ENCODE measurements around the gene ADAM8.

ADAM8 gene

GRCh38 chr10:133293810-133294119 is 17.1 kb upstream of the ADAM8 start:
- DNase-seq (ENCODE audit: low read depth) = no peak
- TF ChIP-seq, protein P1, sequence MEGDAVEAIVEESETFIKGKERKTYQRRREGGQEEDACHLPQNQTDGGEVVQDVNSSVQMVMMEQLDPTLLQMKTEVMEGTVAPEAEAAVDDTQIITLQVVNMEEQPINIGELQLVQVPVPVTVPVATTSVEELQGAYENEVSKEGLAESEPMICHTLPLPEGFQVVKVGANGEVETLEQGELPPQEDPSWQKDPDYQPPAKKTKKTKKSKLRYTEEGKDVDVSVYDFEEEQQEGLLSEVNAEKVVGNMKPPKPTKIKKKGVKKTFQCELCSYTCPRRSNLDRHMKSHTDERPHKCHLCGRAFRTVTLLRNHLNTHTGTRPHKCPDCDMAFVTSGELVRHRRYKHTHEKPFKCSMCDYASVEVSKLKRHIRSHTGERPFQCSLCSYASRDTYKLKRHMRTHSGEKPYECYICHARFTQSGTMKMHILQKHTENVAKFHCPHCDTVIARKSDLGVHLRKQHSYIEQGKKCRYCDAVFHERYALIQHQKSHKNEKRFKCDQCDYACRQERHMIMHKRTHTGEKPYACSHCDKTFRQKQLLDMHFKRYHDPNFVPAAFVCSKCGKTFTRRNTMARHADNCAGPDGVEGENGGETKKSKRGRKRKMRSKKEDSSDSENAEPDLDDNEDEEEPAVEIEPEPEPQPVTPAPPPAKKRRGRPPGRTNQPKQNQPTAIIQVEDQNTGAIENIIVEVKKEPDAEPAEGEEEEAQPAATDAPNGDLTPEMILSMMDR (conservative IDR thresholded peaks at IDR 0.05; ENCODE audit: control insufficient read depth, insufficient read depth, low read depth, low read length) = no peak
- H3K4me3 ChIP-seq (ENCODE audit: control insufficient read depth, low read depth, low read length) = no peak overlapping the region

- peak; percentile 89 for DNase-seq (ENCODE audit: low read depth)
- H3K4me3 ChIP-seq (ENCODE audit: control insufficient read depth, low read depth, low read length) = no peak overlapping the region
- TF ChIP-seq, protein P1 (conservative IDR thresholded peaks at IDR 0.05; ENCODE audit: control insufficient read depth, insufficient read depth, low read depth, low read length) = no peak
These were observed 16.5 kb upstream of the ADAM8 start for GRCh38 chr10:133292919-133293809.

DNA sequence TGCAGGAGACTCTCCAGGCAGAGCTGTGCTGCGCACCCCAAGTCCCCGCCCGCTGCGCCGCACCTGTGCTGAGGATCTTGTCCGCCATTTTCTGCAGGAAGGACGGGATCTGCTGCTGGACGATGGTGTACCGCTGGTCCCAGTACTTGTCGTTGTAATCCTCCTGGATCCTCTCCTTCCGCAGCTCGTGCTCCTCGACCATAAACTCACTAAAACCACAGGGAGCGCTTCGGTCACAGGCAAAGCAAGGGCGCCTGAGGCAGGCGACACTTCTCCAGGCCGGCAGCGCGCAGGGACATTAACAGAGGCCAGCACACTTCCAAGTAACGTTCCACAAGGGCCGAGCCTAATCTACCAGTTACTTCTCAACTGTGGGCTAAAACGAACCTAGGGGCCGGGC is 13.1 kb upstream of the ADAM8 start:
- DNase-seq (ENCODE audit: low read depth) = no peak
- TF ChIP-seq, protein P1 (conservative IDR thresholded peaks at IDR 0.05; ENCODE audit: control insufficient read depth, insufficient read depth, low read depth, low read length) = no peak
- H3K4me3 ChIP-seq (ENCODE audit: control insufficient read depth, low read depth, low read length) = no peak overlapping the region

DNA sequence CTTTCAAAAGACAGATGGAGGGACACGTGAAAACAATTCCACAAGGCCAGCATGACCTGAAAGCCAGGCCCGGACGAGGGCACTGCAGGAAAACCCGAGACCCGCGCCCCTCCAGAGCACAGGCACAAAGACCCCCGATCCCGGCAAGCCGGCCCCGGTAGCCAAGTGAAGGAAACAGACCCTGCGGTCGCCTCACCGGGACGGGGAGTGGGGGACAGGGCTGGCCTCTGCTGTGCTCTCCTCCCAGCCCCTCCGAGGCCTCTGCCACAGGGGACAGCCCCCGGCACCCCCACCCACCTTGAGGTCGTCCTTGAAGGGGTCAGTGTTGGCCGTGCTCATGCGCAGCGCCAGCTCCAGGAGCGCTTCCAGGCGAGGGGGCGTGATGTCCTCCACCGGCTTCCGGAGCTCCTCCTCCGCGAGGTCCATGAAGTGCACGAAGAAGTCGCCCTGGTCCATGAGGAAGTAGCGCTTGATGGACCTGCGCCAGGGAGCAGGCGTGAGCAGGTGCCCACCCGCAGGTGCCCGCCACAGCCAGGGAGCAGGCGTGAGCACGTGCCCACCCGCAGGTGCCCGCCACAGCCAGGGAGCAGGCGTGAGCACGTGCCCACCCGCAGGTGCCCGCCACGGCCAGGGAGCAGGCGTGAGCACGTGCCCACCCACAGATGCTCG is 11.3 kb upstream of the ADAM8 start:
- H3K4me3 ChIP-seq (ENCODE audit: control insufficient read depth, low read depth, low read length) = no peak overlapping the region
- TF ChIP-seq, protein P1 (conservative IDR thresholded peaks at IDR 0.05; ENCODE audit: control insufficient read depth, insufficient read depth, low read depth, low read length) = no peak
- no peak for DNase-seq (ENCODE audit: low read depth)

DNA sequence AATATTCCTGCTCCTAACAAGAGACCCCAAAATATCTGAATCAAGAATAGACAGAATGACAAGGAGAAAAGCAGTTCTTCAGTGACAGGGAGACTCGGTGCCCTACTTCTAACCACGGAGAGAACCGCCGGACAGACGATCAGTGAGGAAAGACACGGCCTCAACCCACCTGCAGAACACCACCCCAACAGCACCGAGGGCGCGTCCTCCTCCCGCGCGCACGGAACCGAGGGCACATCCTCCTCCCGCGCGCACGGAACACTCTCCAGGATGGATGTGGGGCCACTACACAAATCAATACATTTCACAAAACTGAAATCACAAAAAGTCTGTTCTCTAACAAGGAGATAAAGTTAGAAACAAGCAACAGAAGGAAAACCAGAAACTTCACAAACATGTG is 9.7 kb upstream of the ADAM8 start:
- TF ChIP-seq, protein P1 (conservative IDR thresholded peaks at IDR 0.05; ENCODE audit: control insufficient read depth, insufficient read depth, low read depth, low read length) = no peak
- DNase-seq (ENCODE audit: low read depth) = no peak
- H3K4me3 ChIP-seq (ENCODE audit: control insufficient read depth, low read depth, low read length) = no peak overlapping the region

DNA sequence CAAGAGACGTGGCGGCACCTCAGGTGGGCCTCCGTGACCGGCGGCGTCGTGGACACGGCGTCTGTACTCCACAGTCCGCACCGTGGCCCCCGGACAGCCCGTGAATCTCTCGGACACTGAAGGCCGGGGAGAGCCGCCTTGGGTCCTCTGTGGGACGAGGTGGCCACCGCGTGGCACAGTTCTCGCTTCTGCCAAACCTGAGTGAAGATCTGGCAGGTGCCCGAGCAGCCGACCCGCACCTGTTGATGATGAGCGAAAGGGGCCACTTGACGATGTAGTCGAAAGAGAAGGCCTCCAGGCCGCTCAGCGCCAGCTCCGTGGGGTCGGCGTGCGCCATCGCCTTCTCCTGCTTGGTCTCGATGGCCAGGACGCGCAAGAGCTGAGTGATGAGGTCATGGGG is 8.5 kb upstream of the ADAM8 start:
- TF ChIP-seq, protein P1 (conservative IDR thresholded peaks at IDR 0.05; ENCODE audit: control insufficient read depth, insufficient read depth, low read depth, low read length) = no peak
- no peak for DNase-seq (ENCODE audit: low read depth)
- no peak overlapping the region for H3K4me3 ChIP-seq (ENCODE audit: control insufficient read depth, low read depth, low read length)
